ENCODE results near the gene CXCL13.
"Not testable (repeated sequence)": the region's sequence is repeated elsewhere in the genome, so short reads cannot be mapped to it uniquely, and the experiment has no call there.

CXCL13 gene

DNA sequence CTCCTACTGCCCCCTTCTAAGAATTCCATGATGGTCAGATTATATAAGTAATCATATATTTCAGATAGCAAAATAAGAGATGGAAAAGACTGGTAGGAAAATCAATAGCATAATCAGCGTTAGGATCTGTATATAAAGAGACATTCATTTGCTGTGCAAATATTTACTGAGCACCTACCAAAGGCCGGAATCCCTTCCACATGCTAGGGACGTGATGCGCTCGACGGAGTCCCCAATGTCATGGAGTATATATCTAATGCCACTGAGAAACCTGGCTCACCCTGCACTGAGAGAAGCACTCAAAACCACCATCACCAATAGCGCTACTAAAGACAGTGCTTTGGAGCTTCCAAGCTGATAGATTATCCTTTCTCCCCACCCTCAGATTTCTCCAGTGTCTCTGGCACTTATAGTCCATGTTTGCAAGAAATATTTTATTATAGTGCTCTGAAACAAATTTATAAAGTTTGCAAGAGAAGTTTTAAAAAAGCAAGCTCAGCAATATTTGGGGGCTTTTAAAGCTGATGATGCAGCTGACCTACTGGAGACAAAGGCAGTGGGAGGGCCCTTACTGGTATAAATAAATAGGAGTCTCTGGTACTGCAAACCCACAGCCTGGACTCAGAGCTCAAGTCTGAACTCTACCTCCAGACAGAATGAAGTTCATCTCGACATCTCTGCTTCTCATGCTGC, at the start of gene CXCL13:
TSS of gene CXCL13 (plus strand) at position 611 of the 693 bp plus-strand sequence. CDS start at position 657, 46 bp downstream.
- DNase-seq (ENCODE audit: low read depth, low spot score): no peak

GRCh38 chr4:77560170-77560569, 45.5 kb upstream of the CXCL13 start:
- no peak for DNase-seq (ENCODE audit: low read depth, low spot score)

GRCh38 chr4:77561720-77562119, 43.9 kb upstream of the CXCL13 start:
- not testable (repeated sequence) for DNase-seq (ENCODE audit: low read depth, low spot score)

GRCh38 chr4:77564231-77564630, 41.4 kb upstream of the CXCL13 start:
- no peak for DNase-seq (ENCODE audit: low read depth, low spot score)

- DNase-seq (ENCODE audit: low read depth, low spot score): no peak
These were observed 39.5 kb upstream of the CXCL13 start for GRCh38 chr4:77566148-77566547.

DNA sequence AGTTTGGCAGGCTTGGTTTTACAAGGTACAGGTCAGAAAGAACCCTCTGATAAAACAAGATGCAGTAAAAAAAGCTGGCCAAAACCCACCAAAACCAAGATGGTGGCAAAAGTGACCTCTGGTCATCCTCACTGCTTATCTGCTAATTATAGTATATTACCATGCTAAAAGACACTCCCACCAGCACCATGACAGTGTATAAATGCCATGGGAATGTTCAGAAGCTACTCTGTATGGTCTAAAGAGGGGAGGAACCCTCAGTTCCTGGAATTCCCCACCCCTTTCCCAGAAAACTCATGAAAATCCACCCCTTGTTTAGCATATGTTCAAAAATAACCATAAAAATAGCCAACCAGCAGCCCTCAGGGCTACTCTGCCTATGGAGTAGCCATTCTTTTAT, 38.1 kb upstream of the CXCL13 start:
- no peak for DNase-seq (ENCODE audit: low read depth, low spot score)

DNA sequence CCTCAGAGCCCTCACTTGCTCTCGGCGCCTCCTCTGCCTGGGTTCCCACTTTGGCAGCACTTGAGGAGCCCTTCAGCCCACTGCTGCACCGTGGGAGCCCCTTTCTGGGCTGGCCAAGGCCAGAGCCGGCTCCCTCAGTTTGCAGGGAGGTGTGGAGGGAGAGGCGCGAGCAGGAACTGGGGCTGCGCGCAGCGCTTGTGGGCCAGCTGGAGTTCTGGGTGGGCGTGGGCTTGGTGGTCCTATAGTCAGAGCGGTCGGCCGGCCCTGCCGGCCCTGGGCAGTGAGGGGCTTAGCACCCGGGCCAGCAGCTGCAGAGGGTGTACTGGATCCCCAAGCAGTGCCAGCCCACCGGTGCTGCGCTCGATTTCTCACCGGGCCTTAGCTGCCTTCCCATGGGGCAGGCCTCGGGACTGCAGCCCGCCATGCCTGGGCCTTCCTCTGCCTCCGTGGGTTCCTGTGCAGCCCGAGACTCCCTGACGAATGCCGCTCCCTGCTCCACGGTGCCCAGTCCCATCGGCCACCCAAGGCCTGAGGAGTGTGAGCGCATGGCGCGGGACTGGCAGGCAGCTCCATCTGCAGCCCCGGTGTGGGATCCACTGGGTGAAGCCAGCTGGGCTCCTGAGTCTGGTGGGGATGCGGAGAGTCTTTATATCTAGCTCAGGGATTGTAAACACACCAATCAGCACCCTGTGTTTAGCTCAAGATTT, 35.0 kb upstream of the CXCL13 start:
- not testable (repeated sequence) for DNase-seq (ENCODE audit: low read depth, low spot score)

- no peak for DNase-seq (ENCODE audit: low read depth, low spot score)
These were observed 29.3 kb upstream of the CXCL13 start for GRCh38 chr4:77576351-77576750.

DNA sequence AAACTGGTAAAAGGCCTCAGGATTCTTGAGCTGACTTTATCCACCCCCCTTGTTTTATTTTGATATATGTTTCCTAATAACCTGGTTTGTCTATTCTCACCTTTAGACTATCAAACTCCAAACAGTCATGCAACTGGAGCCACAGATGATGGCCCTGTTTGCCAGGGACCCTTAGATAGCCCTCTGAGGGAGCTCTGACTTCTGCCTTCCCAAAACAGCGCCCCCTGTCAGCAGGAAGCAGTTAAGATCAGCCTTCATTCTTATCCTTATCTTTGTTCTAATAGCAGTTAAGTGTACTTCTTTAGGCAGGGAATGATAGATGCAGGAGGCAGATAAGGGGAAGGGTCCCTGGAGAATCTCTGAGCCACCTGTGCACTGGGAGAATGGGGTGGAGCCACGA, 27.5 kb upstream of the CXCL13 start:
- DNase-seq (ENCODE audit: low read depth, low spot score): no peak

- DNase-seq (ENCODE audit: low read depth, low spot score): peak; percentile 87
These were observed 26.1 kb upstream of the CXCL13 start for GRCh38 chr4:77579406-77580076.

DNA sequence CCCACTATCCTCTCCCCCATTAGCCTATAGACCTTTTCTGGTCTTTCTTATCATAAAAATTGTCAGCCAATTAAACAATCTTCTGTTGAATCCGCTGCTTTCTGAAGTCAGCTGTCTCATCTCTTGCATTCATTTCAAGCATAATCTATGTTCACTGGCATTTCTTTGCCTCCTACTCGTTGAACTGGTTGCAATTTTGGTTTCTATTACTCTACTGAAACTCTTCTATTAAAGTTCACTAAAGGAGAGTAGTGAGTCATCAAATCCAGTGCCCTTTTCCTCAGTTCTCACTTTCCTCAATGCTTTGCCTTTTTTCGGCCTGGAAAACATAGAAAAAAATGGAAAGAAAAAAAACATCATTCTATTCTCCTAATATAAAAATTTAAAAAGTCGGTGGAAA, 23.9 kb upstream of the CXCL13 start:
- no peak for DNase-seq (ENCODE audit: low read depth, low spot score)

DNA sequence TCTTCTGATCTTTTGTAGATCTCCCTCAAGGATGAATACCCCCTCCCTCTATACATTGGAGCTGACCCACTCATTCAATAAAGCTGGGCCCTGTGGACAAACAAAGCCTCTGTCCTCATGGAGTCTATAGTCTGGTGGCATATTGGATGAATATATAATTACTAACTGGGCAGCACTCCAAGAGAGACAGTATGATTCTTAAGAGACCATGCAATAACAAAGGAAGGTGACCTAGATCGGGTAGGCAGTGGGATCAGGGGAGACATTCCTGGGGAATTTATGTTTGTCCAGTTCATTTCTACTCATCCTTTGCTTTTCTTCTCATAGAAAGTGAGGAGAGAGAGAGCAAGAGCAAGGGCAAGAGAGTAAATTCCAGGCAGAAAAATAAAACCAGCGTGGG, 23.5 kb upstream of the CXCL13 start:
- no peak for DNase-seq (ENCODE audit: low read depth, low spot score)

DNA sequence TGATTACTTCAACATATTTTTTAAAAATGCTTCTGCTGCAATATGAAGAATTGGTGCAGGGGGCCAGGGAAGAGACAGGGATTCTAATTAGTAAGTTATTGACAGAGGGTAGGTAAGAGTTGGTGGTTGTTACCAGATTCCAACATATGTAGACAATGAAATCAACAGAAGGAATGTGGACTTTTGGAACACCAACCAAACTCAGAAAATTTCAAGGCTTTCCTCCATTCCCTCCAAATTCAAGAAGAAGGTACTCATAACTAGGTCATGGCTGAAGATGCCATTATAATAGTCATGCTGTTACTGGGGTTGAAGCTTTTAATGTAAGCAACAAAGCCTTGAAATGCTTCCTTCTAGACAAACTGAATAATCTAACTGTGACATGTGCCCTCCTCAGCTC, 22.9 kb upstream of the CXCL13 start:
- DNase-seq (ENCODE audit: low read depth, low spot score): no peak

GRCh38 chr4:77586951-77587383, 18.7 kb upstream of the CXCL13 start:
- DNase-seq (ENCODE audit: low read depth, low spot score): peak; percentile 53

DNA sequence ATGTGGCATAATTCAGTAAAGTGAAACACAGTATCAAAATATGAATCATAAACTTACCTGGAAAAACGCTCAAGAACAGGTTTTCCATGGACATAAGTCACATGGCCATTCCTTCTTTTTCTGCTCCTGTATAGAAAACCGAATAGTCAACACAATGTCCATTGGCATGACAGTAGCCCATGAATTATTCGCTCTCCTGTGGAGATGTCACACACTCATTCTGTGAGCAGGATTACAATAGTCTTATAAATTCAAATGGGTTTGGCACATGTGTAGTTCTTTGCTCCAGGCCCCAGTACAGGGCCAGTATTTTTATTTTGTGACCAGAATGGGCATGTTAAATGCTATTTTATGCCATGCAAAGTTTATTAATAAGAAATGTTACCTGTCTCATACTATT, 15.1 kb upstream of the CXCL13 start:
- DNase-seq (ENCODE audit: low read depth, low spot score): no peak

DNA sequence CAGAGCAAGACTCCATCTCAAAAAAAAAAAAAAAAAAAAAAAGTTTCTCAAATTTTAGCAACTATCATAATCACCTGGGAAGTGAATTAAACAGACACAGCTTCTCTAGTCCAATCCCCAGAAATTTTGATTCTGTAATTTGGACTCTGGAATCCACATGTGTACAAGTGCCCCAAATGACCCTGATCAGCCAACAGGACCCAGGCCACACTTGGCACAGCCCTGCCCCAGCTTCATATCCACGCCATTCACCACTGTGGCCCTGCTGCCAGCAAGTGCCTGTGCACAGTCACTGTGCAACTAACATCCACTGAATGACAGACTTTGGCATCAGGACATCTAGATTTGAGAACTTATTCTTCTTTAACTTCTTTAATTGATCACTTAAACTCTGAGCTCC, 14.1 kb upstream of the CXCL13 start:
- no peak for DNase-seq (ENCODE audit: low read depth, low spot score)

DNA sequence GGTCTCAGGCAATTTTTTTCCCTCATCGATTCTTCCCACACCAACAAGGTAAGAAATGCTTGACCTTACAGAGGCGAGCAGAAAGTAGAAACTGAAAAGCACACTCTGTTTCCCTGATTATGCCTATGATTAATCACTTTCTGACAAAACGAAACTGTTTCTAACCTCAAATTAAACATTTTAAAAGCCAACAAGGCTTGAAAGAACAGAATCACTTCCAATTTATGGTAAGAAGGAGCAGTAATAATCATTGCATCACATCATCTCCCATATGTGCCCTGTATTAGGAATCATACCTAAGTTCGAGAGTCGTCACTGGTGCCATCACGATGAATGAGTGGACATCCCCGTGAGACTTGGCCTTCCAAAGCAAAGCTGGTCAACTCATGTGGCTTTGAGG, 12.5 kb upstream of the CXCL13 start:
- no peak for DNase-seq (ENCODE audit: low read depth, low spot score)

DNA sequence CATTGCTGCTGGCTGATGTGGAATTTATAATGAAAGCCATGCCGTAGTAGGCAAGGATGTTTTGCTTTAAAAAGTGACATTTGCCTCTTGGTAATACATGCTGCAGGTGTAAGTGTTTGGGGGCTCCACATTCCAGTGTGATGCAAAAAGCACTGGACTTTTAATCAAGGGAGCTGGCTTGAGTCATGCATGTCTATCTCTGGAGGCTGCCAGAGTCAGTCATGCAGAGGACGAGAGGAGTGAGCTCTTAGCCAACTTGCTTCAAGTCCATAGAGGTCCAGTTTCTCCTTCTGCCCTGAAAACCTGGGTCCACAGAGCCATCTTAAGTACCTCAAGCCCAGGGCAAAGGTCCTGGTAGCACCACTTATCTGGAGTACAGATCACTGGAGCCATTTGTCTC, 11.6 kb upstream of the CXCL13 start:
- peak; percentile 17 for DNase-seq (ENCODE audit: low read depth, low spot score)

DNA sequence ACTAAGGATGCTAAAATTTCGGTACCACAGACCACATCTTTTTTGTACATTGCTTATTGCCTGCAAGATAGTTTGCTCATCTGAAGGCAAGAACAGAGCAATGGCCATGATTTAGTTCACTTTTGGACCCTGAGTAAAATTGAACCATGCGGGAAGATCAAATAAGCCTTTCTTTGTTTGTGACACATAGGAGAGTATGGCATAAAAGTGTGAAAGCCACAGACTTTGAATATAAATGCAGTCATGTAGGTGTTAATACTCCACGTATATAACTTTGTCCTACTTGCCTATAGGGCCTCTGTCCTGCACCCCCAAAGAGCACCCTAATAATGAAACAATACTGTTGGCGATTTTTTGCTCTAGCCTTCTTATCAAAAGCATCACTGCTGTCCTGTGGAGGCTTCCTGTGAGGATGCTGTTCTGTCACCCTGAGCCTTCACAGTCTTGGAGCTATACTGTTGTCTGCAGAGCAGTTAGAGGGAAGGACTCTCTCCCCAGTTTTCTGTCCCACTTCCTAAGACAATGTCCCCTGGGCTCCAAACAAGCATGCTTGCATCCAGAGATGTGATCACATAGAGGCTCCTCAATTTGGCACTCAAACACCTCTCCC, 10.2 kb upstream of the CXCL13 start:
- DNase-seq (ENCODE audit: low read depth, low spot score): no peak

DNA sequence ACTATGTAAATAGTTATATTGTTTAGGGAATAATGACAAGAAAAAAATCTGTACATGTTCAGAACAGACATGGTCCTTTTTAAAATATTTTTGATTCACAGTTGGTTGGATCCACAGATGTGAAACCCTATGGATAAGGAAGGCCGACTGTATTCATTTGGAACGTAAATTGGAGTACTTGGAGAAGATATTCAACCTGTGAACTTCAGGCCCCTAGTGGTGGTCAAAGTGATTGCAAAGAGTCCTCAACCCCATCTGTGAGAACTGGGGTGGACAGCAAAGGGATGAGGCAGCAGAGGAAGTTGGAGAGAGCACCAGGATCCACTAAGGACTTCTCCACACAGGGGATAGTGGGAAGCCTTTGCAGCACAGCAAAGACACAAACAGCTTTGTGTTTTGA, 6.2 kb upstream of the CXCL13 start:
- peak; percentile 59 for DNase-seq (ENCODE audit: low read depth, low spot score)

GRCh38 chr4:77600521-77601451, 4.8 kb upstream of the CXCL13 start:
- peak; percentile 53 for DNase-seq (ENCODE audit: low read depth, low spot score)

Measured in astrocyte of the hippocampus (primary cell).